ENCODE data around the gene BST2. TPM values are rescaled to one million over a fixed set of nuclear protein-coding genes. Genes with fewer than 3 reads are reported as not detected.

The BST2 gene
- polyA plus RNA-seq, 1 of the 3 experiments (the other 2 are of a cell fraction) = 5.7 TPM

- POLR2A ChIA-PET = no interaction called here
- WGBS (ENCODE audit: low lambda C conversion rate) = 69% methylated on average over 14 of the region's 14 CpGs
Observed at GRCh38 chr19:17379221-17379631, 26.2 kb downstream of the BST2 start.

GRCh38 chr19:17378271-17378670, 27.2 kb downstream of the BST2 start:
- H2AFZ ChIP-seq (ENCODE audit: low read depth) = no peak overlapping the region
- H3K9me2 ChIP-seq = no peaks in the 10 kb centered on the region
- no peak overlapping the region for H3K4me3 ChIP-seq (ENCODE audit: low read depth in 2 of 2, low read length in 1 of 2)
- ChIA-PET CTCF (interaction anchor here (0.8 kb wide), 2 partner anchors 8 to 31 kb away, joined by 3 read pairs; no protein-coding TSS in a partner anchor), POLR2A (interaction anchor here (0.7 kb wide), 1 partner anchor 8 kb away, joined by 3 read pairs; no protein-coding TSS in a partner anchor)
- no peaks in the 10 kb centered on the region for H3F3A ChIP-seq (replicated peaks; ENCODE audit: insufficient read depth)
- 68% methylated on average over 9 of the region's 13 CpGs for WGBS (ENCODE audit: low lambda C conversion rate)
- TF ChIP-seq, protein P1, sequence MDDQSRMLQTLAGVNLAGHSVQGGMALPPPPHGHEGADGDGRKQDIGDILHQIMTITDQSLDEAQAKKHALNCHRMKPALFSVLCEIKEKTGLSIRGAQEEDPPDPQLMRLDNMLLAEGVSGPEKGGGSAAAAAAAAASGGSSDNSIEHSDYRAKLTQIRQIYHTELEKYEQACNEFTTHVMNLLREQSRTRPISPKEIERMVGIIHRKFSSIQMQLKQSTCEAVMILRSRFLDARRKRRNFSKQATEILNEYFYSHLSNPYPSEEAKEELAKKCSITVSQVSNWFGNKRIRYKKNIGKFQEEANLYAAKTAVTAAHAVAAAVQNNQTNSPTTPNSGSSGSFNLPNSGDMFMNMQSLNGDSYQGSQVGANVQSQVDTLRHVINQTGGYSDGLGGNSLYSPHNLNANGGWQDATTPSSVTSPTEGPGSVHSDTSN (IDR thresholded peaks at IDR 0.05) = no peak
- no peak for TF ChIP-seq GATA2 (CRISPR knock-in tag; IDR thresholded peaks at IDR 0.05)
- no peak for TF ChIP-seq FOXM1 (IDR thresholded peaks at IDR 0.05; ENCODE audit: low read depth)
- TF ChIP-seq, protein P2, sequence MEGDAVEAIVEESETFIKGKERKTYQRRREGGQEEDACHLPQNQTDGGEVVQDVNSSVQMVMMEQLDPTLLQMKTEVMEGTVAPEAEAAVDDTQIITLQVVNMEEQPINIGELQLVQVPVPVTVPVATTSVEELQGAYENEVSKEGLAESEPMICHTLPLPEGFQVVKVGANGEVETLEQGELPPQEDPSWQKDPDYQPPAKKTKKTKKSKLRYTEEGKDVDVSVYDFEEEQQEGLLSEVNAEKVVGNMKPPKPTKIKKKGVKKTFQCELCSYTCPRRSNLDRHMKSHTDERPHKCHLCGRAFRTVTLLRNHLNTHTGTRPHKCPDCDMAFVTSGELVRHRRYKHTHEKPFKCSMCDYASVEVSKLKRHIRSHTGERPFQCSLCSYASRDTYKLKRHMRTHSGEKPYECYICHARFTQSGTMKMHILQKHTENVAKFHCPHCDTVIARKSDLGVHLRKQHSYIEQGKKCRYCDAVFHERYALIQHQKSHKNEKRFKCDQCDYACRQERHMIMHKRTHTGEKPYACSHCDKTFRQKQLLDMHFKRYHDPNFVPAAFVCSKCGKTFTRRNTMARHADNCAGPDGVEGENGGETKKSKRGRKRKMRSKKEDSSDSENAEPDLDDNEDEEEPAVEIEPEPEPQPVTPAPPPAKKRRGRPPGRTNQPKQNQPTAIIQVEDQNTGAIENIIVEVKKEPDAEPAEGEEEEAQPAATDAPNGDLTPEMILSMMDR (IDR thresholded peaks at IDR 0.05) = no peak
- no peak for TF ChIP-seq MAX (IDR thresholded peaks at IDR 0.05; ENCODE audit: low read depth)
- H3K4me2 ChIP-seq = no peak overlapping the region
- no peaks in the 10 kb centered on the region for H4K20me1 ChIP-seq (ENCODE audit: insufficient read depth)
- no peak overlapping the region for H3K27ac ChIP-seq (ENCODE audit: low read depth in 2 of 2, low read length in 1 of 2)
- H3K9me3 ChIP-seq = no peaks in the 10 kb centered on the region
- no peaks in the 10 kb centered on the region for H3K27me3 ChIP-seq (ENCODE audit: insufficient read depth)
- H3K36me3 ChIP-seq (replicated peaks in 1 of 2; ENCODE audit: control insufficient read depth in 1 of 2, insufficient read depth in 2 of 2, low read length in 1 of 2) = no peaks in the 10 kb centered on the region
- no peaks in the 10 kb centered on the region for H3K4me1 ChIP-seq (ENCODE audit: control insufficient read depth in 1 of 2, insufficient read depth in 2 of 2, low read depth in 1 of 2, low read length in 1 of 2)
- H3K9ac ChIP-seq = no peak overlapping the region
- H3K79me2 ChIP-seq (ENCODE audit: insufficient read depth) = no peaks in the 10 kb centered on the region
- no peak for DNase-seq

More at GRCh38 chr19:17379221-17379631, 26.2 kb downstream of the BST2 start:
- Histone ChIP-seq H3K4me2 (no peak overlapping the region), H3K9ac (no peak overlapping the region), H3K36me3 (replicated peaks in 1 of 2; ENCODE audit: control insufficient read depth in 1 of 2, insufficient read depth in 2 of 2, low read length in 1 of 2) (no peaks in the 10 kb centered on the region), H3K9me2 (no peaks in the 10 kb centered on the region), H3K27me3 (ENCODE audit: insufficient read depth) (no peaks in the 10 kb centered on the region), H3K4me1 (ENCODE audit: control insufficient read depth in 1 of 2, insufficient read depth in 2 of 2, low read depth in 1 of 2, low read length in 1 of 2) (no peaks in the 10 kb centered on the region), H2AFZ (ENCODE audit: low read depth) (no peak overlapping the region), H4K20me1 (ENCODE audit: insufficient read depth) (no peaks in the 10 kb centered on the region), H3K4me3 (ENCODE audit: low read depth in 2 of 2, low read length in 1 of 2) (no peak overlapping the region), H3K79me2 (ENCODE audit: insufficient read depth) (no peaks in the 10 kb centered on the region), H3F3A (replicated peaks; ENCODE audit: insufficient read depth) (no peaks in the 10 kb centered on the region), H3K27ac (ENCODE audit: low read depth in 2 of 2, low read length in 1 of 2) (no peak overlapping the region), H3K9me3 (no peaks in the 10 kb centered on the region)
- no peak for DNase-seq
- TF ChIP-seq POLR2AphosphoS5 (IDR thresholded peaks at IDR 0.05; ENCODE audit: low read depth, low read length) (no peak), FOXJ3 (CRISPR knock-in tag; IDR thresholded peaks at IDR 0.05) (no peak), TCF12 (IDR thresholded peaks at IDR 0.05) (no peak)
- CTCF ChIA-PET = interaction anchor here (1.4 kb wide), 1 partner anchor 13 kb away, joined by 3 read pairs; no protein-coding TSS in a partner anchor
